ENCODE results near the gene TTYH2.

DNA sequence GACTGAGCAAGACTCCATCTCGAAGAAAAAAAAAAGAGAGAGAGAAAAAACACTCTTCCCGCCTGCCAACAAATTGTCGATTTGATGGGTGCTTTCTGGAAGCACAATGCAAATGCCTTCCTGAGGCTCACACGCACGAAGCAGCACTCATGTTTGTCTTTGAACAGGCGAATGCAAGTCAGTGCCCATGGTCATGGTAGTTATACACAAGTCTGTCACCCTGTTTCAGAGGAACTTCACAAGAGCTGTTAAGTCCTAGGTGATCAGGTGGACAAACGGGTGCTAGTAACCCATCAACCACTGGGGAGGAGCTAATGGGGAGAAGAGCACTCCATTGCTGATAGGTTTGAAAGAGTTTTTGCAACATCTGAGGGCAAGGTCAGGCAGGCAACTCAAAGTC is 54.2 kb downstream of the TTYH2 start:
- no peak for TF ChIP-seq SMAD3 (CRISPR knock-in tag; IDR thresholded peaks at IDR 0.05; ENCODE audit: borderline replicate concordance)
- TF ChIP-seq, protein P1, sequence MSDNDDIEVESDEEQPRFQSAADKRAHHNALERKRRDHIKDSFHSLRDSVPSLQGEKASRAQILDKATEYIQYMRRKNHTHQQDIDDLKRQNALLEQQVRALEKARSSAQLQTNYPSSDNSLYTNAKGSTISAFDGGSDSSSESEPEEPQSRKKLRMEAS (CRISPR knock-in tag; IDR thresholded peaks at IDR 0.05): no peak
- TF ChIP-seq, protein P2, sequence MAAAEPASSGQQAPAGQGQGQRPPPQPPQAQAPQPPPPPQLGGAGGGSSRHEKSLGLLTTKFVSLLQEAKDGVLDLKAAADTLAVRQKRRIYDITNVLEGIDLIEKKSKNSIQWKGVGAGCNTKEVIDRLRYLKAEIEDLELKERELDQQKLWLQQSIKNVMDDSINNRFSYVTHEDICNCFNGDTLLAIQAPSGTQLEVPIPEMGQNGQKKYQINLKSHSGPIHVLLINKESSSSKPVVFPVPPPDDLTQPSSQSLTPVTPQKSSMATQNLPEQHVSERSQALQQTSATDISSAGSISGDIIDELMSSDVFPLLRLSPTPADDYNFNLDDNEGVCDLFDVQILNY (CRISPR knock-in tag; IDR thresholded peaks at IDR 0.05): no peak
- TF ChIP-seq, protein P3, sequence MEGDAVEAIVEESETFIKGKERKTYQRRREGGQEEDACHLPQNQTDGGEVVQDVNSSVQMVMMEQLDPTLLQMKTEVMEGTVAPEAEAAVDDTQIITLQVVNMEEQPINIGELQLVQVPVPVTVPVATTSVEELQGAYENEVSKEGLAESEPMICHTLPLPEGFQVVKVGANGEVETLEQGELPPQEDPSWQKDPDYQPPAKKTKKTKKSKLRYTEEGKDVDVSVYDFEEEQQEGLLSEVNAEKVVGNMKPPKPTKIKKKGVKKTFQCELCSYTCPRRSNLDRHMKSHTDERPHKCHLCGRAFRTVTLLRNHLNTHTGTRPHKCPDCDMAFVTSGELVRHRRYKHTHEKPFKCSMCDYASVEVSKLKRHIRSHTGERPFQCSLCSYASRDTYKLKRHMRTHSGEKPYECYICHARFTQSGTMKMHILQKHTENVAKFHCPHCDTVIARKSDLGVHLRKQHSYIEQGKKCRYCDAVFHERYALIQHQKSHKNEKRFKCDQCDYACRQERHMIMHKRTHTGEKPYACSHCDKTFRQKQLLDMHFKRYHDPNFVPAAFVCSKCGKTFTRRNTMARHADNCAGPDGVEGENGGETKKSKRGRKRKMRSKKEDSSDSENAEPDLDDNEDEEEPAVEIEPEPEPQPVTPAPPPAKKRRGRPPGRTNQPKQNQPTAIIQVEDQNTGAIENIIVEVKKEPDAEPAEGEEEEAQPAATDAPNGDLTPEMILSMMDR (IDR thresholded peaks at IDR 0.05): no peak
- TF ChIP-seq, protein P4, sequence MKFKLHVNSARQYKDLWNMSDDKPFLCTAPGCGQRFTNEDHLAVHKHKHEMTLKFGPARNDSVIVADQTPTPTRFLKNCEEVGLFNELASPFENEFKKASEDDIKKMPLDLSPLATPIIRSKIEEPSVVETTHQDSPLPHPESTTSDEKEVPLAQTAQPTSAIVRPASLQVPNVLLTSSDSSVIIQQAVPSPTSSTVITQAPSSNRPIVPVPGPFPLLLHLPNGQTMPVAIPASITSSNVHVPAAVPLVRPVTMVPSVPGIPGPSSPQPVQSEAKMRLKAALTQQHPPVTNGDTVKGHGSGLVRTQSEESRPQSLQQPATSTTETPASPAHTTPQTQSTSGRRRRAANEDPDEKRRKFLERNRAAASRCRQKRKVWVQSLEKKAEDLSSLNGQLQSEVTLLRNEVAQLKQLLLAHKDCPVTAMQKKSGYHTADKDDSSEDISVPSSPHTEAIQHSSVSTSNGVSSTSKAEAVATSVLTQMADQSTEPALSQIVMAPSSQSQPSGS (CRISPR knock-in tag; IDR thresholded peaks at IDR 0.05; ENCODE audit: borderline replicate concordance, low read depth): no peak
- no peak for TF ChIP-seq ETV6 (CRISPR knock-in tag; IDR thresholded peaks at IDR 0.05)
- TF ChIP-seq, protein P5, sequence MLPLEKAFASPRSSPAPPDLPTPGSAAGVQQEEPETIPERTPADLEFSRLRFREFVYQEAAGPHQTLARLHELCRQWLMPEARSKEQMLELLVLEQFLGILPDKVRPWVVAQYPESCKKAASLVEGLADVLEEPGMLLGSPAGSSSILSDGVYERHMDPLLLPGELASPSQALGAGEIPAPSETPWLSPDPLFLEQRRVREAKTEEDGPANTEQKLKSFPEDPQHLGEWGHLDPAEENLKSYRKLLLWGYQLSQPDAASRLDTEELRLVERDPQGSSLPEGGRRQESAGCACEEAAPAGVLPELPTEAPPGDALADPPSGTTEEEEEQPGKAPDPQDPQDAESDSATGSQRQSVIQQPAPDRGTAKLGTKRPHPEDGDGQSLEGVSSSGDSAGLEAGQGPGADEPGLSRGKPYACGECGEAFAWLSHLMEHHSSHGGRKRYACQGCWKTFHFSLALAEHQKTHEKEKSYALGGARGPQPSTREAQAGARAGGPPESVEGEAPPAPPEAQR (CRISPR knock-in tag; IDR thresholded peaks at IDR 0.05): no peak
- TF ChIP-seq, protein P6, sequence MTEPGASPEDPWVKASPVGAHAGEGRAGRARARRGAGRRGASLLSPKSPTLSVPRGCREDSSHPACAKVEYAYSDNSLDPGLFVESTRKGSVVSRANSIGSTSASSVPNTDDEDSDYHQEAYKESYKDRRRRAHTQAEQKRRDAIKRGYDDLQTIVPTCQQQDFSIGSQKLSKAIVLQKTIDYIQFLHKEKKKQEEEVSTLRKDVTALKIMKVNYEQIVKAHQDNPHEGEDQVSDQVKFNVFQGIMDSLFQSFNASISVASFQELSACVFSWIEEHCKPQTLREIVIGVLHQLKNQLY (CRISPR knock-in tag; IDR thresholded peaks at IDR 0.05): no peak
- TF ChIP-seq ZBTB21 (CRISPR knock-in tag; IDR thresholded peaks at IDR 0.05; ENCODE audit: borderline replicate concordance): no peak
- TF ChIP-seq CREB1 (CRISPR knock-in tag; IDR thresholded peaks at IDR 0.05): no peak
- no peak for TF ChIP-seq NR2C2 (CRISPR knock-in tag; IDR thresholded peaks at IDR 0.05)
- TF ChIP-seq HMGA2 (CRISPR knock-in tag; IDR thresholded peaks at IDR 0.05): no peak
- TF ChIP-seq NFATC4 (CRISPR knock-in tag; IDR thresholded peaks at IDR 0.05): no peak
- no peak for TF ChIP-seq GABPB1 (CRISPR knock-in tag; IDR thresholded peaks at IDR 0.05)

All from WTC11 (cell line).